ENCODE data around the gene RAB37. TPM values are rescaled to one million over a fixed set of nuclear protein-coding genes. Genes with fewer than 3 reads are reported as not detected.

The RAB37 gene
- total RNA-seq, 2 experiments from 2014 or later, result 1.3 to 1.4 TPM

- CTCF ChIA-PET, result interaction anchor here (0.6 to 2.4 kb wide), 9 partner anchors 9 to 122 kb away, joined by 3 to 13 read pairs (median 5); partner anchors contain the start of genes GRIN2C and NAT9
- POLR2A ChIA-PET, result interaction anchor here (0.7 to 1.3 kb wide), 2 partner anchors 8 to 38 kb away, joined by 3 to 5 read pairs; no protein-coding TSS in a partner anchor
These were observed 5.1 kb downstream of the RAB37 start for GRCh38 chr17:74742153-74742515.

DNA sequence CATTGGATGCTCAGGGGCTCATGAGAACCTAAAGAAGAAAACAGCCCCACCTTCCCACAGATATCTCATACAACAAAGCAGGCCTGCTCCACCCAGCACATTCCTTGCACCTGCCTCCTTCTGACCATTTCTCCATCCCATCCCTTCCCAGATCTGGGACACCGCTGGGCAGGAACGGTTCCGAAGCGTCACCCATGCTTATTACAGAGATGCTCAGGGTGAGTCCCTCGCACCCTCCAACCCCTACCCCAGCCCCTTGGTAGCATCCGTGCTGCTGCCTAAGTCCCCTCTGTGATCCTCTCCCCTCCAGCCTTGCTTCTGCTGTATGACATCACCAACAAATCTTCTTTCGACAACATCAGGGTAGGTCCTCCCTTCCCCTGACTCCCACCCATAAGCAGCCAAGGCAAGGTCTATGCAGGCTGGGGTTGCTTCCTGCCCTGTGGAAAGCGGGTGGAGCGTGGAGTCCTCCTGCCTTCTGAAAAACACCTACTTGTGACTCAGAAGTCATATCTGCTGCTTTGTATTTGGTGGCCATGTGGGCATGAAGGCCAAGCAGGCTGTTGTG lies 6.0 kb downstream of the RAB37 start:
- CTCF ChIA-PET, result interaction anchor here (0.9 to 2.4 kb wide), 5 partner anchors 8 to 121 kb away, joined by 4 to 13 read pairs (median 10); no protein-coding TSS in a partner anchor

DNA sequence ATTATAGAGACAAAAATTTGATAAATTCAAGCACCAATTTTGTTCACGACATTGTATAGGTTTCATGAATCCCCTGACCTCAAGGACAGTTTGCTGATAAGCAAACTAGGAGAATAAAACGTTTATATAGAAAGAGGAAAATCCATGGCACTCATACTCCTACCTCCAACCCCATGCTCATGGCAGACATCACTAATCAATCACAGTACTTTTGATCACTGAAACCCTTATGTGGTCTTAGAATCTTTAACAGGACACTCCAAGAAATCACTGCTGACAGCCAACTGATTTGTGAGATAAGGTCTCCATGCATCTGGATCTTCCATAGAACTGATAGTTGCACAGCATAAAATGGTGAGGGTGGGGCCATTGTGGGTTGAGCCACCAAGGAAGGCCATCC lies 6.7 kb downstream of the RAB37 start:
- ChIA-PET POLR2A (no interaction called here), CTCF (interaction anchor here (2.9 to 4.5 kb wide), 6 partner anchors 7 to 122 kb away, joined by 12 to 47 read pairs (median 22); partner anchors contain the start of gene RAB37)

More for the DNA sequence above, 6.0 kb downstream of the RAB37 start:
- POLR2A ChIA-PET, result no interaction called here

- ChIA-PET CTCF (interaction anchor here (0.6 to 4.5 kb wide), 14 partner anchors 8 to 217 kb away, joined by 3 to 47 read pairs (median 15); partner anchors contain the start of genes NAT9 and RAB37), POLR2A (no interaction called here)
These were observed 7.3 kb downstream of the RAB37 start for GRCh38 chr17:74744349-74744713.

DNA sequence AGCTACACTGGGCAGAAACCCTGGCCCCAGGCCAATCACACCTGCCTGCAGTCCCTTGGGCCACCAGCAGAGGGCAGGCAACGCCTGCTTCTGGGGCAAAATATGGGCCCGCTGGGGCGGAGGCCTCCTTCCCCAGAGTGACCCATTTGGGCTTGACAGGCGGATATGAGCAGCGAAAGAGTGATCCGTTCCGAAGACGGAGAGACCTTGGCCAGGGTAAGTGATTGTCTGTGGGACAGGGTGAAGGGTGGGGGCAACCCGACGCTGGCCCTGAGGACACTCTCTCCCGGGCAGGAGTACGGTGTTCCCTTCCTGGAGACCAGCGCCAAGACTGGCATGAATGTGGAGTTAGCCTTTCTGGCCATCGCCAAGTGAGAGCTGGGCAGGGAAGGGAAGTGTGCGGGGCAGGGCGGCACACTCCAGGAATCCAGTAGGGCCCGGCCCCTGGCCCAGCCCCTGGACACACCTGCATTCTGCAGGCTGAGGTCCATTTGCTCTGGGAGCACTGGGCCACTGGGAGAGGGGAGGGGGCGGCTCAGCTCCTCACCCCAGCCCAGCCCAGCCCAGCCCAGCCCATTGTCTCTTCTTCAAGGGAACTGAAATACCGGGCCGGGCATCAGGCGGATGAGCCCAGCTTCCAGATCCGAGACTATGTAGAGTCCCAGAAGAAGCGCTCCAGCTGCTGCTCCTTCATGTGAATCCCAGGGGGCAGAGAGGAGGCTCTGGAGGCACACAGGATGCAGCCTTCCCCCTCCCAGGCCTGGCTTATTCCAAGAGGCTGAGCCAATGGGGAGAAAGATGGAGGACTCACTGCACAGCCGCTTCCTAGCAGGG lies 7.9 kb downstream of the RAB37 start:
- ChIA-PET POLR2A (interaction anchor here (0.6 to 1.4 kb wide), 6 partner anchors 17 to 260 kb away, joined by 3 to 7 read pairs (median 4); no protein-coding TSS in a partner anchor), CTCF (interaction anchor here (0.6 to 4.5 kb wide), 18 partner anchors 9 to 216 kb away, joined by 3 to 47 read pairs (median 13); partner anchors contain the start of genes NAT9 and RAB37)

DNA sequence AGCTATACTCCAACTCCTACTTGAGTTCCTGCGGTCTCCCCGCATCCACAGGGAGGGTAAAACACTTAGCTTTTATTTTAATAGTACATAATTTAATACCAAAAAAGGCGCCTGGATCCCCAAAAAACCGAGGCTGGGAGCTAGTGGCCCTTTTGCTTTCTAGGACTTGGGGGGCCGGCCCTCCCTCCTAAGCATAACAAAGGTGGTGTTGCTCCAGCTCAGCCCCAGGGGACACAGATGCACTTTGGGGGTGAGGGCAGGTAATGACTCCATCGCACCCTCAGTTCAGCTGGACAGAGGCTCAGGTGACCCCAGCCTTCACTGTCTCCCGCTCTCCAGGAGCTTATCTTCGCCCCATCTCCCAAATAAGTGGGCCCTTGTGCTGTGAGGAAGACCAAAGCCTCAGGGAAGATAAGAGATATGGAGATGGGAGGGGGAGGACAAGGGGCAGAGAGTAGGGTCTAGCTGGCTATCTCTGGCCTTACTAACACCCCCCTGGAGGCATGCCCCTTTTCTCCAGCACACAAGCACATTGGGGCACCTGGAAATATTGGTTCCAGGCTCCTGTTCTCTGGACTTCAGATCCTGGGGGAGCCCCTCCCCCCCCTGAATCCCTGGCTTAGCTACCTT lies 8.6 kb downstream of the RAB37 start:
- ChIA-PET POLR2A (interaction anchor here (0.6 to 1.4 kb wide), 6 partner anchors 16 to 259 kb away, joined by 3 to 7 read pairs (median 4); no protein-coding TSS in a partner anchor), CTCF (interaction anchor here (0.8 to 4.5 kb wide), 16 partner anchors 9 to 120 kb away, joined by 3 to 47 read pairs (median 15); partner anchors contain the start of genes NAT9 and RAB37)

- POLR2A ChIA-PET, result interaction anchor here (0.7 to 1.4 kb wide), 3 partner anchors 25 to 40 kb away, joined by 3 to 4 read pairs (median 4); no protein-coding TSS in a partner anchor
- CTCF ChIA-PET, result interaction anchor here (0.8 to 4.5 kb wide), 14 partner anchors 8 to 119 kb away, joined by 3 to 47 read pairs (median 18); partner anchors contain the start of genes NAT9 and RAB37
These were observed 9.3 kb downstream of the RAB37 start for GRCh38 chr17:74746376-74746775.

GRCh38 chr17:74746922-74747321 lies 9.9 kb downstream of the RAB37 start:
- POLR2A ChIA-PET, result interaction anchor here (0.6 to 1.4 kb wide), 5 partner anchors 25 to 589 kb away, joined by 3 to 4 read pairs (median 4); no protein-coding TSS in a partner anchor
- CTCF ChIA-PET, result interaction anchor here (1.6 to 4.5 kb wide), 11 partner anchors 7 to 116 kb away, joined by 3 to 47 read pairs (median 23); partner anchors contain the start of genes NAT9 and RAB37

GRCh38 chr17:74748279-74748528 lies 11.1 kb downstream of the RAB37 start:
- CTCF ChIA-PET, result interaction anchor here (3.0 to 4.5 kb wide), 4 partner anchors 12 to 43 kb away, joined by 14 to 34 read pairs (median 25); partner anchors contain the start of genes NAT9 and RAB37

GRCh38 chr17:74748529-74749278 lies 11.6 kb downstream of the RAB37 start, which contains the start of gene NHERF1:
TSS of gene NHERF1 (plus strand) at chr17:74748628. CDS start at chr17:74748847, 219 bp downstream.
- POLR2A ChIA-PET, result interaction anchor here (0.6 to 1.9 kb wide), 8 partner anchors 10 to 224 kb away, joined by 3 to 14 read pairs (median 6); partner anchors contain the start of genes FDXR, HID1 and NAT9
- CTCF ChIA-PET, result interaction anchor here (1.3 to 14.3 kb wide), 5 partner anchors 10 to 175 kb away, joined by 3 to 152 read pairs (median 20); partner anchors contain the start of genes NAT9, OTOP2 and RAB37

More at GRCh38 chr17:74748279-74748528, 11.1 kb downstream of the RAB37 start:
- POLR2A ChIA-PET, result interaction anchor here (0.7 kb wide), 1 partner anchor 77 kb away, joined by 4 read pairs; no protein-coding TSS in a partner anchor

DNA sequence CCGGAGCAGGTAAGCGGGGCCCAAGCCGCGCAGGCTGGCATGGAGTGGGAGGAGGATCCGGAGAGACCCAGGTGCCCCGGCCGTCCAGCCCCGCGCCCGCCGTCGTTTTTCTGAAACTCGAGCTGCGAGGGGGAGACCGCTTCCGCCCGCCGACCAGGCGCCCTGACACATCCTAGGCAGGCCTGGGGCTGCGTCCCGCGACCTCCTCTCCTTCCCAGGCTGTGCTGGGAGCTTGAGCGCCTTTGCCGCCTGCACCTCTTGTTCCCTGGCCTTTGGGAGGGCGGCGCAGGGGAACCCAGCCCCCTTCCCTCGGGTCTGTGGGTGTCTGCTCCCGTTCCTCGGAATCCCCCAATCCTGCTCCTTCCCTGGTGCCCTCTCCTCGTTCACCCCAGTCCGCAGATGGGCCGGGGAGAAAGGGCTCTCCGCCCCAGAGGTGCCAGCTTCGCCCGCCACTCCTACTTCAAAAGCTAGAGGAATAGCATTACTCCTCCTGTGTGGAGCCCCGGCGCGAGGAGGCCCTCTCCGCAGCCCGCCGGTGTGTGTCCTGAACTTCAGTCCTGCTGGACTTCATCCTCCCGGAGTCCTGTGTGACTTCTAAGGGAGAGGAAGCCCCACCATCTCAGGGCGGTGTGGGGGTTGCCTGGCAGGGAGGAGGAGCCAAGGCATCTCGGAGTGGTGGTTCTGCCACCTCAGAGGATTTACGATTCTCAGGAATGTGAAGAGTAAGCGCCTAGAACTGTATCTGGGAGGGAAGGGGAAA lies 12.4 kb downstream of the RAB37 start:
- POLR2A ChIA-PET, result interaction anchor here (0.6 to 1.9 kb wide), 10 partner anchors 10 to 223 kb away, joined by 3 to 14 read pairs (median 5); partner anchors contain the start of genes FDXR, HID1 and NAT9
- CTCF ChIA-PET, result interaction anchor here (0.7 to 14.3 kb wide), 10 partner anchors 7 to 175 kb away, joined by 3 to 152 read pairs (median 9); partner anchors contain the start of genes NAT9, OTOP2 and RAB37

DNA sequence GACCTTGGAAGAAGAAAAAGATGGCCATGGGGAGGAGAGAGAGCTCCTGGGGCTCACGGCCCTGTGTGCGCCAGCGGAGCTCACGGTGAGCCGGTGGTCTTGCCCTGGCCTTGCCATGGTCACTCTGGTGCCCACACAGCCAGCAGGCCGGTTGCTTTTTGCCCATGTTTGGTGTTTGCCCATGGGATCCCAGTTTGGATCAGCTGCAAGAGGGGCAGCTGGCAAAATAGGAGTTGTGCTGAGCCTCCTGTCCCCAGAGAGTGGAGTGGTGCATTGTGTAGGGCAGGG lies 12.9 kb downstream of the RAB37 start:
- ChIA-PET CTCF (interaction anchor here (0.7 to 14.3 kb wide), 11 partner anchors 8 to 262 kb away, joined by 3 to 152 read pairs (median 5); partner anchors contain the start of genes MRPL58, NAT9, OTOP2 and RAB37), POLR2A (interaction anchor here (1.0 to 1.9 kb wide), 7 partner anchors 10 to 123 kb away, joined by 3 to 14 read pairs (median 5); partner anchors contain the start of genes FDXR and NAT9)

DNA sequence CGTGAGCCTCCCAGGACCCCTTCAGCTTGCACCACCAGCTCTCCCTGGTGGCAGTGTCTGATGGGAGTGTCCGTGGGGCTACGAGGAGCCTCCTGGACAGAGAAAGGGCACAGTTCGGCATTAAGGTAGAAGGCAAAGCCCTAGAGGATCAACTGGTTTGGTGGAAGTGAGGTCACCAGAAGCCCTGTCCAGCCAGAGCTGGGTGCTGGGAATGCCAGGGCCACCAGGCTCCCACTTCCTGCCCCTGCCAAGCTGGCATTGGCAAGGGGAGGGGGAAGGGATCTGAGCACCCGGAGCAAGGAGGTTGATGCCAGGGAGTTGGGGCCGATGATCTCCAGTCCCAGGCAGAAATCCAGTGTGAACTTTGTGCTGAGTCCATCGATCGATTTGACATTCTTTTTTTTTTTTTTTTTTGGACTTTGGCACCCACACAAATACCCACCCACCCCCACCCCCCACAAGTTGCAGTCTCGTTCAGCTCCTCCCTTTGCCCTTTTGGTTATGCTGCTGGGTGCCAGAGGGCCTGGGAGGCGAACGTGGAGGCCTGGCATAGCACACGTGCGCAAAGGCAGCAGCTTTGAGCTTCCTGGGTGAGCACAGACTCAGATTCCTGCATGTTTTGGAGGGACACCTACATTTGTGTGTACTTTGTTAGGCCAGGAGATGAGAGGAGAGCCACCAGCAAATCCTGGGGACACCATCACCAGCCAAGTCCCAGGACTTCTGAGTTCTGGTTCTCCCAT lies 13.4 kb downstream of the RAB37 start:
- POLR2A ChIA-PET, result interaction anchor here (0.6 to 1.9 kb wide), 8 partner anchors 9 to 1522 kb away, joined by 3 to 14 read pairs (median 4); partner anchors contain the start of gene NAT9
- CTCF ChIA-PET, result interaction anchor here (0.7 to 14.3 kb wide), 12 partner anchors 8 to 262 kb away, joined by 3 to 152 read pairs (median 4); partner anchors contain the start of genes MRPL58, NAT9, OTOP2 and RAB37

GRCh38 chr17:74752415-74752814 lies 15.4 kb downstream of the RAB37 start:
- CTCF ChIA-PET, result interaction anchor here (1.0 to 14.3 kb wide), 6 partner anchors 7 to 39 kb away, joined by 3 to 152 read pairs (median 8); partner anchors contain the start of gene NAT9
- POLR2A ChIA-PET, result interaction anchor here (0.6 to 1.4 kb wide), 4 partner anchors 11 to 544 kb away, joined by 3 to 5 read pairs (median 4); partner anchors contain the start of genes FDXR and NAT9

- ChIA-PET POLR2A (interaction anchor here (0.5 kb wide), 1 partner anchor 31 kb away, joined by 3 read pairs; no protein-coding TSS in a partner anchor), CTCF (interaction anchor here (1.1 to 14.3 kb wide), 4 partner anchors 7 to 95 kb away, joined by 4 to 152 read pairs (median 9); partner anchors contain the start of gene NAT9)
These were observed 15.9 kb downstream of the RAB37 start for GRCh38 chr17:74752822-74753401.

All from activated CD8-positive, alpha-beta memory T cell treated with anti-CD3 and anti-CD28 coated beads for 36 hours (primary cell).